HG03439 (cell line): ENCODE results near the gene PARK7.
"Not testable (repeated sequence)": the region's sequence is repeated elsewhere in the genome, so short reads cannot be mapped to it uniquely, and the experiment has no call there.

Source experiments
- ATAC-seq: cut with Tn5 transposase; IDR thresholded peaks from one replicate; pipeline ENCODE4 v1.9.1; 2021; ENCODE audit warnings: mild to moderate bottlenecking, moderate library complexity; ENCODE audit not compliant: unreplicated experiment

Gene PARK7

DNA sequence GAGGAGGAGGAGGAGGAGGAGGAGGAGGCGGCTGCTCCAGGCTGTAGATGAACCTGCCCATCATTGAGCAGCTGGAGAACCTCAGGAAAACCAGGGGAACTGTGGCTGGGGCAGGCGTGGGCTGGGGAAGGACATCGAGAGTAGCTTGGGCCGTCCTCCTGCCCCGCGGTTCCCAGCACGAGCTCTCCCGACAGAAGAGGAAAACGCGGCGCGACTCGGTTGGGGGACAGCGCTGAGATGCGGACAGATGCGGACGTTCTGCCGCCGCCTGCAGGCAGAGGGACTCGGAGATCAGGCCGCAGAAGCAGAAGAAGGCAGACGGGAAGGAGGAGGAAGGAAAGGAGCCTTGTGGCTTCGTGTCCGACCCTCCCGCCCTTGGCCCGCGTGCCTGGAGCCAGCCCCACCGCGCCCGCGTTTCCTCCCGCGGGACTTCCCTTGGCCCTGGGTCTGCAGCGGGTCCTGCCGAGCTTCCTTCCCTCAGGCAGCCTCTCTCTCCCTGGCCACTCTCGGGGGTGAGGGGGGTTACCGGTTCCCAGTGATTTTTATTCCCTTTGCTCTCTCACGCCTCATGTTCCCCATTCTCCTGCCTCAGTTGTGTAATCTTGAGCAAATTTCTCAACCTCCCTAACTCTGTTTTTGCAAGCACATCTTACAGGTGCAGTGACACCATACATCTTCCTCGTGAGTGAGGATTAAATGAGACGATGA, 19.1 kb upstream of the PARK7 start:
- ATAC-seq = no peak

- no peak for ATAC-seq
These were observed 18.3 kb upstream of the PARK7 start for GRCh38 chr1:7943251-7943650.

DNA sequence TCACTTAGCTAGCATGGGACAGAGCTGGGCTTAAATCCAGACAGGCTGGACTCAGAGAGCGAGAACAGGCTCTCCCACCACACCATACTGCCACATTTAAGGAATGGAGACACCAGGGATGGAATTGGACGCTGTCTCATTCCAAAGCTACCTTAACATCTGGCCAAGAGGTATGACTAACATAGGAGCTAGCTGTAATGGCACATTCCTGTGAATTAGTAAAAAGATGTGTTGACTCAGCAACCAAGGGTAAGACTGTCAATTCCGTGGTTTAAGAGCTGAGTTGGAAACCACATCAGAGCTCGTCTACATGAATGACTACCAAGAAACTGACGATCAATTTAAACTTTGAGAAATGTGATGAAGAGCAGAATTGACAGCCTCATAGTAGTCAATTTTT, 12.6 kb upstream of the PARK7 start:
- ATAC-seq = no peak

DNA sequence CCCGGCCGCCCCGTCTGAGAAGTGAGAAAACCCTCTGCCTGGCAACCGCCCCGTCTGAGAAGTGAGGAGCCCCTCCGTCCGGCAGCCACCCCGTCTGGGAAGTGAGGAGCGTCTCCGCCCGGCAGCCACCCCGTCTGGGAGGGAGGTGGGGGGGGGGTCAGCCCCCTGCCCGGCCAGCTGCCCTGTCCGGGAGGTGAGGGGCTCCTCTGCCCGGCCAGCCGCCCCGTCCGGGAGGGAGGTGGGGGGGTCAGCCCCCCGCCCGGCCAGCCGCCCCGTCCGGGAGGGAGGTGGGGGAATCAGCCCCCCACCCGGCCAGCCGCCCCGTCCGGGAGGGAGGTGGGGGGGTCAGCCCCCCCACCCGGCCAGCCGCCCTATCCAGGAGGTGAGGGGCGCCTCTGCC, 8.7 kb upstream of the PARK7 start:
- ATAC-seq = not testable (repeated sequence)

- peak; percentile 90 for ATAC-seq
These were observed 7.5 kb upstream of the PARK7 start for GRCh38 chr1:7953850-7954609.

DNA sequence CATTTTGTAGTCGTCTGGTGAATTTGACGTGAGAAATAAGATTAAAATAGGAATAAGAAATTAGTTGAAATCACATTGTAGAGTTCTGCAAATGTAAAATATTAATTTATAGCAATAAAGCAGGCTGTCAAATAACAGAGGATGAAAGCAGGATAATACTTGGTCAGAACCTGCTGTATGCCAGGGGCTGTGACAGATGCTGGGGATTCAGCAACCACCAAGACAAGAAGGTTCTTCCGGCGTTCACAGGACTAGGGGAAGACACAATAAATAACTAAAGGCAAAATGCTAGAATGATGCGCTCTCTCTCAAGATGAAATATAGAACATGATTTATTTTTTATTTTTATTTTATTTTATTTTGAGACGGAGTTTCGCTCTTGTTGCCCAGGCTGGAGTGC, 6.8 kb upstream of the PARK7 start:
- no peak for ATAC-seq

DNA sequence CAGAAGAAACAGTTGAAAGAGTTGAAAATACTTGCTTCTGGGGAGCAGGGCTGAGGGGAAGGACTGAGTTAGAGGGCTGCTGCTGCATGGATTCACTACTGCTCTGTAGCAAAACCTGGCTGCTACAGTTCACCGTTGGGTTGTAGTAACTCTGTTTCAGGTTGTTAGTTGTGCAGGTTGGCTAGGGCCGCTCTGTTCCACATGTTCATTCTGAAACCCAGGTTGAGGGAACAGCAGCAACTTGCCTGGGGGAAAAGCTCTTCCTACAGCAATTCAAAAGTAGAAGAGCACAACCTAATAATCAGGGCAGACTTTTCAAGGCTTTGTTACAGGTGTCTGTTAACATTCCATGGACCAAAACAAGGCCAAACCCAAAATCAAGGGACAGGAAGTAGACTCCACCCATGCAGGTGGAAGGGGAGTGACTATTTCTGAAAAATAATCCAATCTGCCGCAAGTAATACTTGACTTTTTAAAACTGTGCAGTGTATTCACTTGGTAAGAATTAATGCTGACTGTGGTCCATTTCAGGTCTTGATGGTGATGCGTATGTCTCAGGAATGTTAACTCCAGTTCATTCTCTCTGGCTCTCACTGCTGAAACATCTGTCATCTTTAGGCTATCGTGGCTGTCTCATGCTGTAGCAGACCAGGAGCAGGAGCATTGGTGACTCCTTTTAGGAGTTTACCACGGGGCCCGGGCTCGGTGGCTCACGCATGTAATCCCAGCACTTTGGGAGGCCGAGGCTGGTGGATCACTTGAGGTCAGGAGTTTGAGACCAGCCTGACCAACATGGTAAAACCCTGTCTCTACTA, 5.1 kb upstream of the PARK7 start:
- ATAC-seq = no peak

GRCh38 chr1:7960165-7960564, 1.3 kb upstream of the PARK7 start:
- no peak for ATAC-seq

GRCh38 chr1:7960867-7961215, 670 bp upstream of the PARK7 start:
- no peak for ATAC-seq

GRCh38 chr1:7962014-7962335, 464 bp downstream of the PARK7 start:
- ATAC-seq = peak; percentile 9

GRCh38 chr1:7962636-7963377, 1.3 kb downstream of the PARK7 start:
- no peak for ATAC-seq

DNA sequence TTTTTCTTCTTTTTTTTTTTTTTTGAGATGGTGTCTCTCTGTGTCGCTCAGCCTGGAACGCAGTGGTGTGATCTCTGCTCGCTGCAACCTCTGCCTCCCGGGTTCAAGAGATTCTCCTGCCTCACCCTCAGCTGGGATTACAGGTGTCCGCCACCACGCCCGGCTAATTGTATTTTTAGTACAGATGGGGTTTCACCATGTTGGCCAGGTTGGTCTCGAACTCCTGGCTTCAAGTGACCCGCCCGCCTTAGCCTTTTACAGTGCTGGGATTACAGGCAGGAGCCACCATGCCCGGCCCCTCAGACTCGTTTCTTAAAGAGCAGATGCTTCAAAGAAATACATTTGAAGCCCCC, 1.8 kb downstream of the PARK7 start:
- ATAC-seq = not testable (repeated sequence)

DNA sequence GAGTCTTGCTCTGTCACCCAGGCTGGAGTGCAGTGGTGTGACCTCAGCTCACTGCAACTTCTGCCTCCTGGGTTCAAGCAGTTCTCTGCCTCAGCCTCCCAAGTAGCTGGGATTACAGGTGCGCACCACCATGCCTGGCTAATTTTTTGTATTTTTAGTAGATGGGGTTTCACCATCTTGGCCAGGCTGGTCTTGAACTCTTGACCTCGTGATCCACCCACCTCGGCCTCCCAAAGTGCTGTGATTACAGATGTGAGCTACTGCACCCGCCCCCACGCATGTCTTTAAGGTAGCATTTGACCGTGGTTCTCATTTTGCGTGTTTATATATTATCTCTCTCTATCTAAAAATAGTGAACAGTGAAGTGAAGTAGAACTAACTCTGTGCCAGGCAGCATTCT, 2.3 kb downstream of the PARK7 start:
- ATAC-seq = not testable (repeated sequence)

DNA sequence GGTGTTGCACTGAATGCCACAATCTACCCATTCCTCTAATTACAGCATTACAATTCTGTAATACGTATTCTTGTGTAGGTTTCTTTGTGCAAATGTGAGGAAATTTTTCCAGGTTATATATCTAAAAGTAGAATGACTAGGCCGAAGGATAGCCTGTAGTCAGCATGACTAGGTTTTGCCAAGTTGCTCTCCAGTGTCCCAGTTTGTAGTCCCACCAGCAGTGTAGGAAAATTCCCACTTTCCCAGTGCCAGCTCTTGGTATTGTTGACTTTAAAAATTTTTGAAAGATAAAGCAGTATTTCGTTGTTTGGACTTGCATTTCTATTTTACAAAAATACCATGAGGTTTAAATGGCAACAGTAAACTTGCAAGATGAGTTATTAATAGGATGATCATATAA, 3.0 kb downstream of the PARK7 start:
- ATAC-seq = no peak

GRCh38 chr1:7967196-7967595, 5.7 kb downstream of the PARK7 start:
- no peak for ATAC-seq

DNA sequence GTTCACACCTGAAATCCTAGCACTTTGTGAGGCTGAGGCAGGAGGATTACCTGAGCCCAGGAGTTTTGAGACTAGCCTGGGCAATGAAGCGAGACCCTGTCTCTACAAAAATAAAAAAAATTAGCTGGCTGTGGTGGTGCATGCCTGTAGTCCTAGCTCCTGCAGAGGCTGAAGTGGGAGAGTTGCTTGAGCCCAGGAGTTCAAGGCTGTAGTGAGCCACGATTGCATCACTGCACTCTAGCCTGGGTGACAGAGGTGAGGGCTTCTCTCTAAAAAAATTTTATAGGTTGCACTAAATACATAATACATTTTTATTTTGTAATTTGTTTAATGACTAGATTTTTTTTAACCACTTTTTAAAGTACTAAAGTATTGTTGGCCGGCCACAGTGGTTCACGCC, 6.1 kb downstream of the PARK7 start:
- ATAC-seq = no peak

GRCh38 chr1:7970246-7970645, 8.7 kb downstream of the PARK7 start:
- no peak for ATAC-seq

- no peak for ATAC-seq
These were observed 9.5 kb downstream of the PARK7 start for GRCh38 chr1:7971024-7971423.

DNA sequence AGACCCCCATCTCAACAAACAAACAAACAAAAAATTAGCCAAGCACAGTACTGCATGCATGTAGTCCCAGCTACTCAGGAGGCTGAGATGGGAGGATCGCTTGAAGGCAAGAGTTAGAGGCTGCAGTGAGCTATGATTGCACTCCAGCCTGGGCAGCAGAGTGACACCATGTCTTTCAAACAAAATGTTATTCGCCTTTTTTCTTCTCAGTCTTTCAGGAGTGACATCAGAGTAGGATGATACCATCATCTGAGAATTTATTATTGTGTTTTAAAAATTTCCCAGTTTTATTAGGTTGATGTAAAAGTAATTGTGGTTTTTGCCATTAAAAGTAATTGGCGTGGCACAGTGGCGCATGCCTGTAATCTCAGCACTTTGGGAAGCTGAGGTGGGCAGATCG, 10.8 kb downstream of the PARK7 start:
- no peak for ATAC-seq

- ATAC-seq = no peak
These were observed 11.6 kb downstream of the PARK7 start for GRCh38 chr1:7973086-7973485.

DNA sequence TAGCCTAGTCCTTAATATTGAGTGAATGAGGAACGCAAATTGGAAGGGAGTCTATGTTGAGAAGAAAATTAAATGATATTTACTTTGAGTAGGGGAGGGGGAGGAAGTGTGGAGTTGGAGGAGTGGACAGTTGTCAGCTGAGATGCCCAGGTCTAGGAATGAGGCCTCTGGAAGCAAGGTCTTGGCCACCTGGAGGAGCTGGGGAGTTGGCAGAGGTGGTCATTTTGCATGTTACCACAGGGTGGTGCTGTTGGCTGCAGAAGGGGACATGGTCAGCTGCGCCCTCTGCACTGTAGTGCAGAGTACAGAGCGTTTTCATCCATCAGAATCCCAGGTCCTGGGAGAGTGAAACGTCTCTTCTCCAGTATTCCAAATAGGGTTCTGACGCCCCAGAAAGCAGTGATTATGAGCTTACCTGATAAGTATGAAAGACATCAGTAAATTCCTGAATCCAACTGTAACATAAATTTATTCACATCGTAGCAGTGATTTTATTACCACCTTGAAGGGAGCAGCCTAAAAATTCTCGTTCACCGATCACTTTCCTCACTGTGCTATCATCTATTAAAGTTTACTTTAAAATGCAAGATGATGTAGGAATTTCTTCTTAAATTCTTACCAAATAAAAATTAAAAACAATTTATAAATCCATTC, 13.8 kb downstream of the PARK7 start:
- ATAC-seq = no peak
